GM06990 (cell line): ENCODE measurements around the gene ERFL.
A peak's percentile ranks its signal among the peaks of the same experiment; 100 is the strongest.

Experiments
- DNase-seq: peaks from one replicate; pipeline ENCODE4 v3.0.0-alpha.2; 2011; ENCODE audit not compliant: insufficient read length; ENCODE audit errors: extremely low read depth
- H3K27me3 ChIP-seq: replicated peaks from 2 replicates; pipeline ENCODE4 v1.6.0; 2011; ENCODE audit warnings: low read length; ENCODE audit not compliant: control insufficient read depth, insufficient read depth
- H3K36me3 ChIP-seq: 2 replicates; pipeline ENCODE4 v1.5.1; 2011; ENCODE audit warnings: low read length; ENCODE audit not compliant: control insufficient read depth, insufficient read depth
- H3K4me3 ChIP-seq: replicated peaks from 2 replicates; pipeline ENCODE4 v1.5.1; 2011; ENCODE audit warnings: low read depth, mild to moderate bottlenecking, control low read depth, low read length
- CTCF ChIP-seq: IDR thresholded peaks from 2 replicates; pipeline ENCODE4 v1.5.1; 2011; ENCODE audit warnings: low read length, control low read depth, mild to moderate bottlenecking, inconsistent platforms; ENCODE audit not compliant: insufficient read depth, poor library complexity, severe bottlenecking

ERFL gene

GRCh38 chr19:41927497-41928192, 604 bp downstream of the ERFL start:
- DNase-seq = no peak
- H3K4me3 ChIP-seq = peak overlapping the region; percentile 52
- peaks cover 7% of the 10 kb centered on the region for H3K27me3 ChIP-seq
- no peaks in the 10 kb centered on the region for H3K36me3 ChIP-seq
- TF ChIP-seq CTCF = no peak

GRCh38 chr19:41926763-41927496, 1.3 kb downstream of the ERFL start:
- no peak overlapping the region for H3K4me3 ChIP-seq

GRCh38 chr19:41926028-41926762, 2.1 kb downstream of the ERFL start:
- TF ChIP-seq CTCF = no peak
- Histone ChIP-seq H3K4me3 (no peak overlapping the region), H3K27me3 (peaks cover 7% of the 10 kb centered on the region), H3K36me3 (no peaks in the 10 kb centered on the region)
- DNase-seq = no peak

More at GRCh38 chr19:41926763-41927496, 1.3 kb downstream of the ERFL start:
- H3K27me3 ChIP-seq = peaks cover 7% of the 10 kb centered on the region
- no peaks in the 10 kb centered on the region for H3K36me3 ChIP-seq
- no peak for DNase-seq
- TF ChIP-seq CTCF = no peak

GRCh38 chr19:41925208-41926003, 2.8 kb downstream of the ERFL start:
- H3K27me3 ChIP-seq = peaks cover 5% of the 10 kb centered on the region
- no peak for DNase-seq

More at GRCh38 chr19:41925208-41926003, 2.8 kb downstream of the ERFL start:
- Histone ChIP-seq H3K4me3 (no peak overlapping the region), H3K36me3 (no peaks in the 10 kb centered on the region)
- no peak for TF ChIP-seq CTCF
